ENCODE data around the gene DLEC1. TPM values are rescaled to one million over a fixed set of nuclear protein-coding genes. Genes with fewer than 3 reads are reported as not detected.

Gene DLEC1
- total RNA-seq, 1 donor: under 0.01 TPM

- Histone ChIP-seq H3K36me3 (ENCODE audit: insufficient read depth, low read length) (peaks cover 4% of the 10 kb centered on the region), H2AFZ (ENCODE audit: low read length) (no peak overlapping the region), H3K9me3 (ENCODE audit: low read depth, low read length) (no peaks in the 10 kb centered on the region), H4K20me1 (ENCODE audit: insufficient read depth, low read length) (no peaks in the 10 kb centered on the region), H3K4me2 (ENCODE audit: insufficient read depth, low read length) (no peak overlapping the region), H3K4me1 (ENCODE audit: insufficient read depth, low read length) (peaks cover 13% of the 10 kb centered on the region), H3K27ac (ENCODE audit: low read depth, low read length) (no peak overlapping the region), H3K27me3 (ENCODE audit: insufficient read depth, low read length) (no peaks in the 10 kb centered on the region), H3K4me3 (ENCODE audit: insufficient read depth, low read length) (no peak overlapping the region), H3K79me2 (ENCODE audit: insufficient read depth, low read length) (no peaks in the 10 kb centered on the region)
- peak; percentile 53 for DNase-seq (ENCODE audit: insufficient read length, low spot score, missing footprints)
- TF ChIP-seq CTCF (IDR thresholded peaks at IDR 0.05; ENCODE audit: extremely low read depth, low read depth, low read length): no peak
These were observed 47.2 kb upstream of the DLEC1 start for GRCh38 chr3:37991823-37992222.

- Histone ChIP-seq H3K36me3 (ENCODE audit: insufficient read depth, low read length) (peaks cover 4% of the 10 kb centered on the region), H3K27me3 (ENCODE audit: insufficient read depth, low read length) (no peaks in the 10 kb centered on the region), H3K79me2 (ENCODE audit: insufficient read depth, low read length) (no peaks in the 10 kb centered on the region), H3K4me3 (ENCODE audit: insufficient read depth, low read length) (no peak overlapping the region), H3K4me1 (ENCODE audit: insufficient read depth, low read length) (peaks cover 13% of the 10 kb centered on the region), H4K20me1 (ENCODE audit: insufficient read depth, low read length) (no peaks in the 10 kb centered on the region), H3K4me2 (ENCODE audit: insufficient read depth, low read length) (no peak overlapping the region), H3K27ac (ENCODE audit: low read depth, low read length) (no peak overlapping the region), H2AFZ (ENCODE audit: low read length) (no peak overlapping the region), H3K9me3 (ENCODE audit: low read depth, low read length) (no peaks in the 10 kb centered on the region)
- DNase-seq (ENCODE audit: insufficient read length, low spot score, missing footprints): peak; percentile 32
- TF ChIP-seq CTCF (IDR thresholded peaks at IDR 0.05; ENCODE audit: extremely low read depth, low read depth, low read length): no peak
These were observed 46.5 kb upstream of the DLEC1 start for GRCh38 chr3:37992271-37993066.

GRCh38 chr3:37993067-37993455, 45.9 kb upstream of the DLEC1 start:
- TF ChIP-seq CTCF (IDR thresholded peaks at IDR 0.05; ENCODE audit: extremely low read depth, low read depth, low read length): no peak
- no peak for DNase-seq (ENCODE audit: insufficient read length, low spot score, missing footprints)
- Histone ChIP-seq H3K4me1 (ENCODE audit: insufficient read depth, low read length) (peaks cover 13% of the 10 kb centered on the region), H3K9me3 (ENCODE audit: low read depth, low read length) (no peaks in the 10 kb centered on the region), H3K4me2 (ENCODE audit: insufficient read depth, low read length) (peak overlapping the region; percentile 93), H3K36me3 (ENCODE audit: insufficient read depth, low read length) (peaks cover 4% of the 10 kb centered on the region), H3K79me2 (ENCODE audit: insufficient read depth, low read length) (no peaks in the 10 kb centered on the region), H4K20me1 (ENCODE audit: insufficient read depth, low read length) (no peaks in the 10 kb centered on the region), H2AFZ (ENCODE audit: low read length) (no peak overlapping the region), H3K4me3 (ENCODE audit: insufficient read depth, low read length) (no peak overlapping the region), H3K27me3 (ENCODE audit: insufficient read depth, low read length) (no peaks in the 10 kb centered on the region), H3K27ac (ENCODE audit: low read depth, low read length) (no peak overlapping the region)

GRCh38 chr3:37993460-37993819, 45.6 kb upstream of the DLEC1 start:
- no peaks in the 10 kb centered on the region for H4K20me1 ChIP-seq (ENCODE audit: insufficient read depth, low read length)
- TF ChIP-seq CTCF (IDR thresholded peaks at IDR 0.05; ENCODE audit: extremely low read depth, low read depth, low read length): no peak
- peak overlapping the region; percentile 99 for H2AFZ ChIP-seq (ENCODE audit: low read length)
- H3K79me2 ChIP-seq (ENCODE audit: insufficient read depth, low read length): no peaks in the 10 kb centered on the region
- DNase-seq (ENCODE audit: insufficient read length, low spot score, missing footprints): peak; percentile 13
- peak overlapping the region; percentile 85 for H3K4me3 ChIP-seq (ENCODE audit: insufficient read depth, low read length)
- no peaks in the 10 kb centered on the region for H3K9me3 ChIP-seq (ENCODE audit: low read depth, low read length)
- H3K36me3 ChIP-seq (ENCODE audit: insufficient read depth, low read length): peaks cover 4% of the 10 kb centered on the region
- no peaks in the 10 kb centered on the region for H3K27me3 ChIP-seq (ENCODE audit: insufficient read depth, low read length)
- H3K4me2 ChIP-seq (ENCODE audit: insufficient read depth, low read length): peak overlapping the region; percentile 93
- peaks cover 14% of the 10 kb centered on the region for H3K4me1 ChIP-seq (ENCODE audit: insufficient read depth, low read length)
- H3K27ac ChIP-seq (ENCODE audit: low read depth, low read length): peak overlapping the region; percentile 81
